Thymus (tissue), 11 donors: Measurements from ENCODE around the gene ZXDC. TPM values are rescaled to one million over a fixed set of nuclear protein-coding genes. Genes with fewer than 3 reads are reported as not detected.

Experiments used
- DNase-seq, 9 donors: peaks; one replicate each; pipeline ENCODE4 v3.0.0-alpha.2; 2013; ENCODE audit warnings: low spot score in 9 of 9, low read depth in 6 of 9, missing footprints in 1 of 9
- H3K27ac ChIP-seq, 2 donors: one replicate each; pipeline ENCODE4 v1.5.1; 2013; ENCODE audit warnings: control low read depth in 1 of 2, low read depth in 1 of 2, low read length in 1 of 2, mild to moderate bottlenecking in 1 of 2, moderate library complexity in 1 of 2
- H3K27me3 ChIP-seq, 2 donors: one replicate each; pipeline ENCODE4 v1.5.1; 2013; ENCODE audit warnings: low read length in 1 of 2; ENCODE audit not compliant: control insufficient read depth in 2 of 2, insufficient read depth in 1 of 2
- H3K36me3 ChIP-seq, 2 donors: one replicate each; pipeline ENCODE4 v1.5.1; 2013; ENCODE audit warnings: low read length in 1 of 2, mild to moderate bottlenecking in 1 of 2, moderate library complexity in 1 of 2; ENCODE audit not compliant: control insufficient read depth in 2 of 2, insufficient read depth in 2 of 2
- H3K4me1 ChIP-seq, 2 donors: one replicate each; pipeline ENCODE4 v1.5.1; 2013; ENCODE audit warnings: low read length in 2 of 2; ENCODE audit not compliant: control insufficient read depth in 2 of 2, insufficient read depth in 2 of 2
- H3K4me3 ChIP-seq, 2 donors: one replicate each; pipeline ENCODE4 v1.5.1; 2013; ENCODE audit warnings: low read length in 2 of 2, control low read depth in 1 of 2, mild to moderate bottlenecking in 1 of 2
- H3K9me3 ChIP-seq, 2 donors: one replicate each; pipeline ENCODE4 v1.5.1; 2013; ENCODE audit warnings: low read length in 1 of 2, mild to moderate bottlenecking in 1 of 2; ENCODE audit not compliant: control insufficient read depth in 2 of 2, insufficient read depth in 1 of 2
- WGBS: extraction: QIAGEN DNeasy Blood & Tissue Kit; methylation state at CpG from one replicate; pipeline ENCODE4 v1.1.7; 2013; 5-methylcytosine and 5-hydroxymethylcytosine counted together
- polyA plus RNA-seq: library from polyadenylated mRNA; stranded (reverse); fragments of 200-250 nt; gene quantifications from one replicate; pipeline ENCODE4 v1.2.3, GENCODE V29; 2013
- total RNA-seq: library from RNA; stranded (reverse); fragments of 120-200 nt; gene quantifications from one replicate; pipeline ENCODE4 v1.2.4, GENCODE V29; 2013
- donor health status: healthy.

Gene ZXDC
- total and polyA plus RNA-seq, 2 donors = 15.6 to 17.3 TPM

GRCh38 chr3:126512916-126513650 lies 37.4 kb upstream of the ZXDC start:
- H3K36me3 ChIP-seq = no peaks in the 10 kb centered on the region
- no peak for DNase-seq
- no peaks in the 10 kb centered on the region for H3K9me3 ChIP-seq
- no peak overlapping the region for H3K27ac ChIP-seq
- WGBS = 88% methylated on average over 12 of the region's 12 CpGs
- peaks cover 0 to 5% of the 10 kb centered on the region in 2 donors for H3K4me1 ChIP-seq
- no peaks in the 10 kb centered on the region for H3K27me3 ChIP-seq
- no peak overlapping the region for H3K4me3 ChIP-seq

GRCh38 chr3:126512026-126512425 lies 36.3 kb upstream of the ZXDC start:
- 92% methylated on average over 7 of the region's 7 CpGs for WGBS
- Histone ChIP-seq H3K4me3 (no peak overlapping the region), H3K4me1 (peaks cover 0 to 3% of the 10 kb centered on the region in 2 donors), H3K27ac (no peak overlapping the region), H3K27me3 (no peaks in the 10 kb centered on the region), H3K36me3 (no peaks in the 10 kb centered on the region), H3K9me3 (no peaks in the 10 kb centered on the region)
- DNase-seq = no peak

GRCh38 chr3:126511291-126511690 lies 35.6 kb upstream of the ZXDC start:
- no peaks in the 10 kb centered on the region for H3K27me3 ChIP-seq
- no peak for DNase-seq
- H3K4me3 ChIP-seq = no peak overlapping the region
- peaks cover 0 to 3% of the 10 kb centered on the region in 2 donors for H3K4me1 ChIP-seq
- no peaks in the 10 kb centered on the region for H3K9me3 ChIP-seq
- no peaks in the 10 kb centered on the region for H3K36me3 ChIP-seq
- WGBS = 81% methylated on average over 7 of the region's 7 CpGs
- H3K27ac ChIP-seq = no peak overlapping the region

GRCh38 chr3:126510308-126510910 lies 34.7 kb upstream of the ZXDC start:
- Histone ChIP-seq H3K27me3 (no peaks in the 10 kb centered on the region), H3K9me3 (no peaks in the 10 kb centered on the region), H3K4me3 (no peak overlapping the region), H3K27ac (no peak overlapping the region), H3K4me1 (peaks cover 0 to 3% of the 10 kb centered on the region in 2 donors), H3K36me3 (no peaks in the 10 kb centered on the region)
- DNase-seq = no peak
- WGBS = 97% methylated on average over 22 of the region's 22 CpGs

- Histone ChIP-seq H3K4me1 (peaks cover 0 to 3% of the 10 kb centered on the region in 2 donors), H3K36me3 (no peaks in the 10 kb centered on the region), H3K4me3 (no peak overlapping the region), H3K27me3 (no peaks in the 10 kb centered on the region), H3K9me3 (no peaks in the 10 kb centered on the region), H3K27ac (no peak overlapping the region)
- DNase-seq = no peak
- 91% methylated on average over 18 of the region's 18 CpGs for WGBS
Measured at GRCh38 chr3:126509597-126510307, 34.1 kb upstream of the ZXDC start.

GRCh38 chr3:126508564-126508964 lies 32.9 kb upstream of the ZXDC start:
- no peaks in the 10 kb centered on the region for H3K9me3 ChIP-seq
- no peak overlapping the region for H3K27ac ChIP-seq
- H3K36me3 ChIP-seq = no peaks in the 10 kb centered on the region
- peaks cover 0 to 3% of the 10 kb centered on the region in 2 donors for H3K4me1 ChIP-seq
- H3K4me3 ChIP-seq = no peak overlapping the region
- no peak for DNase-seq
- H3K27me3 ChIP-seq = no peaks in the 10 kb centered on the region
- WGBS = 97% methylated on average over 4 of the region's 4 CpGs

GRCh38 chr3:126507886-126508285 lies 32.2 kb upstream of the ZXDC start:
- Histone ChIP-seq H3K27ac (no peak overlapping the region), H3K9me3 (no peaks in the 10 kb centered on the region), H3K4me1 (peaks cover 0 to 3% of the 10 kb centered on the region in 2 donors), H3K27me3 (no peaks in the 10 kb centered on the region), H3K36me3 (no peaks in the 10 kb centered on the region), H3K4me3 (no peak overlapping the region)
- 92% methylated on average over 9 of the region's 9 CpGs for WGBS
- no peak for DNase-seq

GRCh38 chr3:126503701-126504100 lies 28.0 kb upstream of the ZXDC start:
- Histone ChIP-seq H3K4me1 (peaks cover 7 to 15% of the 10 kb centered on the region in 2 donors), H3K9me3 (peaks cover 0 to 6% of the 10 kb centered on the region in 2 donors), H3K4me3 (no peak overlapping the region), H3K27me3 (no peaks in the 10 kb centered on the region), H3K27ac (no peak overlapping the region), H3K36me3 (no peaks in the 10 kb centered on the region)
- 97% methylated on average over 10 of the region's 10 CpGs for WGBS
- DNase-seq = no peak

GRCh38 chr3:126502656-126503055 lies 27.0 kb upstream of the ZXDC start:
- H3K27me3 ChIP-seq = no peaks in the 10 kb centered on the region
- 100% methylated on average over 1 of the region's 1 CpG for WGBS
- H3K36me3 ChIP-seq = no peaks in the 10 kb centered on the region
- peaks cover 17 to 25% of the 10 kb centered on the region in 2 donors for H3K4me1 ChIP-seq
- DNase-seq = no peak
- peaks cover 0 to 6% of the 10 kb centered on the region in 2 donors for H3K9me3 ChIP-seq
- no peak overlapping the region for H3K27ac ChIP-seq
- no peak overlapping the region for H3K4me3 ChIP-seq
